Suppressor macrophage treated with lipopolysaccharide for 1 hour (primary cell): ENCODE measurements around the gene MPP3.
"Not testable (repeated sequence)": the region's sequence is repeated elsewhere in the genome, so short reads cannot be mapped to it uniquely, and the experiment has no call there.

ENCODE experiments used
- DNase-seq, 3 donors: peaks; one replicate each; pipeline ENCODE4 v3.0.0-alpha.2; 2020 to 2022

MPP3 gene

DNA sequence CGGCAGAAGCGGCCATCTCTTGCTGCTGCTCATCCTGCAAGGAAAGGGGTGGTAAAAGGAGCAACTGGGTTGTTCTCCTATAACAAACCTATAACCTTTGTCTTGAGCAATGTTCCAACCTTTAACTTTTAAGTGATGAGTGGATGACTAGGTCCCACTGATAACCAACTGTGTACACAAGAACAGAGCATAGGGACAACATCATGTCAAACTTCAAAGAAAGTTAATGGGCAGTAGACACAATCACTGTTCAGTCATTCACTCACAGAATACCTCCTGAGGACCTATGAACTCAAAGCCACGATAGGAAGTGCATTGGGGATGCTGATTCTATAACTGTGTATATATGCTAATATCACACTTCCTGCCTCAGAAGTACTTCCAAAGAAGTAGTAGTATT, 31.1 kb downstream of the MPP3 start:
- no peak for DNase-seq

DNA sequence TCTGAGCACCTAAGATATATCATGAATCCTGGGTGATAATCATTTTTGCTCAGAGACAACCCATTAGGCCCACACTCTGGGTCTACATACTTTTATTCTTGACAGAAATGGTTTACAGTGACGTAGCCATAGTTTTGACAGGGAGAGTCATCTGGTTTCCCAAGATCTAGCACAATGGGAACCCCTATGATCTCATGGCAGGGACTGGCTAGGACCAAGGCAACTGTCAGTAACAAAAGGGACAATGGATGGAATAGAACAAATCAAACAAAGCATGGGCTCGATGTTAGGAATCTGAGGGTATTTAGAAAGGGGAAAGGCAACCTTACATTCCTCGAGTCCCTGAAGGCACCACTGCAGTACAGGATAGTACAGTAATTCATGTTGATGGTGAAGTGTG, 32.2 kb downstream of the MPP3 start:
- no peak for DNase-seq

DNA sequence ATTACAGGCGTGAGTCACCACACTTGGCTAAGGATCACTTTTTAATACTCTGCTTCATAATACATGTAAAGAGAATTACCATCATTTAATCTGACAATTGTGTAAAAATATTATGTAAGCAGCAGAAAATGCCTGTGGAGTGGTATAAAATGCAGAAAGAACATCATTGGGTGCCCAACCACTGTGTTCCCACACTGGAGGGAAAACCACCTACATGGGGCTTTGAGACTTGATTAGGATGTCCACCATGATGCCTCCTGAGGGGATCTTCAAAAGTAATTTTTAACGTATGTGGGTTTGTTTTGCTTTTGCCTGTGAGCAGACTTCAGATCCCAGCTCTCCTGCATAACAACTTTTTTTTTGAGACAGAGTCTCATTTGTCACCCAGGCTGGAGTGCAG, 33.9 kb downstream of the MPP3 start:
- DNase-seq = no peak

DNA sequence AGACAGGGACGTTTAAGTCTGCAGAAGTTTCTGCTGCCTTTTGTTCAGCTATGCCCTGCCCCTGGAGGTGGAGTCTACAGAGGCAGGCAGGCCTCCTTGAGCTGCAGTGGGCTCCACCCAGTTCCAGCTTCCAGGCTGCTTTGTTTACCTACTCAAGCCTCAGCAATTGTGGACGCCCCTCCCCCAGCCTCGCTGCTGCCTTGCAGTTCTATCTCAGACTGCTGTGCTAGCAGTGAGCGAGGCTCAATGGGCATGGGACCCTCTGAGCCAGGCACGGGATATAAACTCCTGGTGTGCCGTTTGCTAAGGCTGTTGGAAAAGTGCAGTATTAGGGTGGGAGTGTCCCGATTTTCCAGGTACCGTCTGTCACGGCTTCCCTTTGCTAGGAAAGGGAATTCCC, 34.9 kb downstream of the MPP3 start:
- DNase-seq = not testable (repeated sequence)

DNA sequence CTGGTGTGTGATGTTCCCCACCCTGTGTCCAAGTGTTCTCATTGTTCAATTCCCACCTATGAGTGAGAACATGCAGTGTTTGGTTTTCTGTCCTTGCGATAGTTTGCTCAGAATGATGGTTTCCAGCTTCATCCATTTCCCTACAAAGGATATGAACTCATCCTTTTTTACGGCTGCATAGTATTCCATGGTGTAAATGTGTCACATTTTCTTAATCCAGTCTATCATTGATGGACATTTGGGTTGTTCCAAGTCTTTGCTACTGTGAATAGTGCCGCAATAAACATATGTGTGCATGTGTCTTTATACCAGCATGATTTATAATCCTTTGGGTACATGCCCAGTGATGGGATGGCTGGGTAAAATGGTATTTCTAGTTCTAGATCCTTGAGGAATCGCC, 40.3 kb downstream of the MPP3 start:
- DNase-seq = not testable (repeated sequence)

DNA sequence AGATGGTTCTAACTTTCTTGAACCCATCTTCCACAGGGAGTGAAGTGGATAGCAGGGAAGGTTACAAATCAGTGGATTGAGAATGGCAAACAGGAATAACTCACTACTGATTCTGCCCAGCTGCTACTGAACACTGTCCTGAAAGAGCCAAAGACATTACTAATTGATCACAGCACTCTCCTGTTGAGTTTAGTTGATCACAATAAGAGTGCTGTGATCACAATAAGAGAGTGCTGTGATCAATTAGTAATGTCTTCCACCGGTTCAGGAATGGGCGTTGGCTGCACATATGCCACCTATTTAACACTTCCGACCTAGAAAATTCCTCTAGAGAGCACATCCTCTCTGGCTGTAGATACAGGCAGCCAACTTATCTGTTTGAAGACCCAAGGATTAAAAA, 41.4 kb downstream of the MPP3 start:
- no peak for DNase-seq

DNA sequence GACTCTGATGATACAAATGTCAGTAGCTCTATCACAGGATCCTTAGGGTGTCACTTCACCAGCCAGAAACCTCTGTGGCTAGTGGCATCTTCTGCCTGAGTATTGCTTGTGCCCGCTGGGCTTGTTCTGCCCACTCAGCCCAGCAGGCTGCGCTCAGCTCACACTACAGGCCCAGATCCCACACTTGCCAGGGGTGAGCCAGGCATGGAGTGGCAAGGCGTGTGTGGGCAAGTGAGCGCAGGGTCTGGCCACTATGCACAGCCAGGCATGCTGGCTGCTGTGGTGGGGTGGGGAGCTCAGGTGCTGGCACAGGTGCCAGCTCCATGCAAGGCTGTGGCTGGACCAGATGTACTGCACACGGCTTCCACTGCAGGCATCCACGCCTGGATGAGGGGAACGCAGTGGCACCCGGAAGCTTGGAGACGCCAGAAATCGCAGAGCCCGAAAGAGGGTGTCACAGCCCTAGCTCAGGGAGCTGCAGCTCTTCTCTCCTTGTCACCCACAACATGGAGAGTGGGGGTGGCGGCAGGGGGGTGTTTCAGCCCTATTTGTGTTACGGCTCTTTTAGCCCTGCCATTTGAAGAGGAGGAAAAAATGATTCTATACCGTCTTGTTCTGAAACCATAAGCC, 42.5 kb downstream of the MPP3 start:
- DNase-seq = no peak

DNA sequence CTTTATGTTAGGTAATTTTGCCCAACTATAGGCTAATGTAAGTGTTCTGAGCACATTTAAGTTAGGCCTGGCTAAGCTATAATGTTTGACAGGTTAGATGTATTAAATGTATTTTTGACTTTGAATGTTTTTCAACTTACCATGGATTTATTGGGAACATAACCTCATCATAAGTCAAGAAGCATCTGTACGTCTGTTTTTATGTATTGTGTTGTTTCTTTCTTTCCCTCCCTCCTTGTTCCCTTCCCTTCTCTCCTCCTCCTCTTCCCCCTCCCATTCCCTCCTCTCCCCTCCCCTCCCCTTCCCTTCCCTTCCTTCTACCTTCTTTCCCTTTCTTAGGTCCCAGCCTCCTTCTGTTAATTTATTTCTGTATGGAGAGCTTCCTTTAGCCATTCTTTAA, 43.5 kb downstream of the MPP3 start:
- no peak for DNase-seq

DNA sequence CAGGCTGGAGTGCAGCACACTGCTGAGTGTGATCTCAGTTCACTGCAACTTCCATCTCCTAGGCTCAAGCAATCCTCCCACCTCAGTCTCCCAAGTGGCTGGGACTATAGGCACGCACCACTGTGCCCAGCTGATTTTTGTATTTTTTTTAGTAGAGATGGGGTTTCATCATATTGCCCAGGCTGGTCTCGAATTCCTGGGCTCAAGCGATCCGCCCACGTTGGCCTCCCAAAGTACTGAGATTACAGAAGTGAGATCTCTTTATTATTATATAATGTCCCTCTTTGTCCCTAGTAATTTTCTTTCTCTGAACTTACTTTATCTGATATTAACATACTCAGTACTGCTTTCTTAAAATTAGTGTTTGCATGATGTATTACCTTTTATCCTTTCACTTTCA, 44.4 kb downstream of the MPP3 start:
- DNase-seq = no peak

DNA sequence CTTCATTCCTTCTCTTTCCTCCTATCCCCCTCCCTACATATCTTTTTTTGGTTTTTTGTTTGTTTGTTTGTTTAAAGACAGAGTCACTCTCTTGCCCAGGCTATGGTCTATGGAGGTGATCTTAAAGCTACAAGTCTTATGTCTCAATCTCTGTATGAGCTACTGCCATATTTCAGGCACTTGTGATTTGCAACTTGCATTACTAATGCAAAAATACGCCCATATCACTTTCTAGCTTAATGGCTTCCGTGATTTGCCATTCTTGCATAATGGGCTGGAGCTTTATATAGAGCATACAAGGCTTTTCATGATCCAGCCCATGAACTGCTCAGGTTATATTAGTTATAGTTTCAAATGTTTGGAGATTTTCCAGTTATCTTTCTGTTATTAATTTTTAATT, 45.2 kb downstream of the MPP3 start:
- DNase-seq = peak; percentile 72 to 84 (median 82)

DNA sequence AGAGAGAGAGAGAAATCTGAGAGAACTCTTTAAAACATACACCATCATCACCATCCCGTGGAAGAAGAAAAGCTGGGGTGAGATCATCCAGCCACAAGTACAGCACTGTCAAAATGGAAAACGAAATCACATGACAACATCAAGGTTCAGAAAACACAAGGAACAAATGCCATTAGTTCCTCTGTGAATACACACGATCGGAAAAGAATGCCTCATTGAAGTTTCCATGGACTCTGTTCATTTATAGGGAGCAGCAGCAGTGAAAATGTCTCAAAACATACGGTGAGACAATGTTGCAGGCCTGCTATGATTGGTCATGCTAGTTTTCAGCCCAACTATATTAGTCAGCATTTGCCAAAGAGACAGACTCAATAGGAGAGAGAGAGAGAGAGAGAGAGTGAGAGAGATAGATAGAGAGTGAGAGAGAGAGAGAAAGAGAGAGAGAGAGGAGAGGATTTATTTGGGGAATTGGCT, 48.3 kb downstream of the MPP3 start:
- DNase-seq = peak; percentile 52 to 67 (median 54)

DNA sequence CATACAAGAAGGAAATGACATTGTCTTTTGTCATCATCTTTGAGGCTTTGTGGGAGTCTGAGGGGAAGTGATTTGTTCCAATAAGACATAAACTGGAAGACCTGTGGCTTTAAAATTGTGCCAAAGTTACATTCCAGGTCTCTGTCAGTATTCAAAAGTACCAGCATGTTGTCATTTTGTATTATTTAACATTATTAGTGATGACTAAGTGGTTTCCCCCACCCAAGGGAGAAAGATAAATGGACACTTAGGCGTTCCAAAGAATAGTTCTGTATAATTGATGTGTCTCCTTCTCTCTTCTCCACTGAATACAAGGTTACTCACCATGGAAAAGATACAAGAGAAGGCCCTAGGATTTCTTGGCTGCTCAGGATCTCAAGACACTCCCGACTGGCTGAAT, 48.9 kb downstream of the MPP3 start:
- peak; percentile 47 to 65 (median 64) for DNase-seq

DNA sequence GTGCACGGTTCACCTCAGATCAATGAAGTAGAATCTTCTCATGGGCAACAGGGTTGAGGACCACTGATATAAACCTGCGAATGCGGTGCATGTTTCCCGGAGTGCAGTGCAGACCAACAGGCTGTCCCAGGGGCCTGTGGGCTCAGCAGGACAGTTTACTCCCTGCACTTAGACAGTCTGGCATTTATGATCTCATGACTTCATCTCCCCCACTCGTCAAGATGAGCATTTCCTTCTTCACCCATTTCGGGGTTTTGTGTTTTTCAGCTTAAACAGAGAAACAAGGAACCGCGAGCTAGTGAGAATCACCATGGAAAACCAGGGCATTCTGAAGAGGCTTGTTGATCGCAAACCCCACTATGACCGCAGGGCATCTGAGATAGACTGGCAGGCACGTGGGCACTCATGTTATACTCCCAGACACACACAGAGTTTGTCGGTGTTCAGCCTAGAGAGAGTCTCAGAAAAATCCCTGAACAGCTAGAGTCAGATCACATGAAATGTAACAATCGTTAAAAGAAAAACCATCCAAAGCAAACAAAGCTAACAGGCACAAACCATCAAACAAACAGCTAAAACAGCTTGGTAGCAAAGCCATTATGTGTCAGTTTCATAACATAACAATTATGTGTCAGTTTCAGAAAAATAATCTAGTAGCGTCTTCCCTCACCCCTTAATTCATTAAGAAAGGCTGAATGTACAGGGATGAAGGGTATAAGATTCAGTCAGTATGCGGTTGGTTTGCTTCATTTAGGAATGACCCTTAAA, 49.8 kb downstream of the MPP3 start:
- peak; percentile 31 to 57 (median 49) for DNase-seq

DNA sequence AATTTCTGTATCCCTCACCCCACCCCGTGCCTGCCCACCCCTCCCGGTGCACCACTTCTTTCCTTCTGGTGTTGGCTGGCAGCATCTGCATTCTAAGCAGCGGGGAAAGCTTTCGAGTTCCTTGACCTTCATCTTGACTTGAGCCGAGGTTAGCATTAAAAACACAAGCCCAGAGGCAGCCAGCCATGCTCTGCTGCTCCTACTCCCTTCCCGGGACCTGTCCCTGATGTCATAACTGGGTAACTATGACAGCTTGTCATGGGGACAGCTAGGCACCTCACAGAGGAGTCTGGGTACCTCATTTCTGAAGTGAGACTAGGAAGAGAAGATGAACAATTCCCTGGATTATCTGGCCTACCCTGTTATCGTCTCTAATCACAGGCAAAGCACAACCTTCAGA, 52.8 kb downstream of the MPP3 start, which contains the start of gene CFAP97D1:
CFAP97D1 (plus strand) TSS at position 301 of the 400 bp plus-strand sequence; CDS start at position 329, 28 bp downstream.
- DNase-seq = no peak

DNA sequence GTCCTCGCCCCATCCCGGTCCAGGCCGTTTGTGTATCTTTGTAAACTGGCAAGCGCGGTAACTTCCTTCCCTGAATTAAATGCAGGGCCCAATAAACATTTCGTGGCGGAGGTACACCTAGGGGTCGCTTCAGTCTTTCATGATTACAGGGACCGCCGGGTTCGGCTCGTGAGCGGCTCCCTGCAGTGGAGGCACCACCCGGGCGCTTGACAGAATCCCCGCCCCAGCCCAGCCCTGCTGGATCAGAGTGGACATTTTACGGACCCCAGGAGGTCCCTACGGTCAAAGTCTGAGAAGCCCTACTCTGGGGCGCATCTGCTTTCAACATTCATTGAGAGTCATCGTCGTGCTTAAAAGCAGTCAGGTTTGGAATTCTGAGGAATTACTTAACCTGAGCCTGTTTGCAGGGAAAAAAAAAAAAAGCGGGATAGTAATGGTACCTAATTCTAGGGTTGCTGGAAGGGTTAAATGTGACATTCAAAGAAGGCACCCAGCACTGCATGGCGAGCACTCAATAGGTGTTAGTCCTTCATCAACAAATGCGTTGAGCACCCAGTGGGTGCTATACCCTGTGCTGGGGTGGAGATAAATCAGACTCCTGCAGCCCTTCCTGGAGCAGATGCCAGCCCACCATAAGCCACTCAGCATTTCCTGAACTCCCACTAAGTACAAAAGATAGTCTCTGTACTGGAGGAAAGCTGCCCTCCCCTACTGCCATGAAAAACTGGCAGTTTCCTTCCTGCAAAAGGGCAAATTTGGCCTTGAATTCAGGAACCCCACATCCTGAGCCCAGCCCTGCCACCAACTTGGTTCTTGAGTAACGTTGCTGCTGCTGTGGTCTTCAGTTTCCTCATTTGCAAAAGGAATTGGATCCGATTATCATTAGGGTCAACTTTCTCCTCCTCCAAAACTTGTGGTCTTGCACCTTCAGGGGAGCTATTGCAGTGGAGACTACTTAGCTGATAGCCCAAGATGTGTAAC, 53.5 kb downstream of the MPP3 start:
- DNase-seq = peak; percentile 50 to 61 (median 55)

DNA sequence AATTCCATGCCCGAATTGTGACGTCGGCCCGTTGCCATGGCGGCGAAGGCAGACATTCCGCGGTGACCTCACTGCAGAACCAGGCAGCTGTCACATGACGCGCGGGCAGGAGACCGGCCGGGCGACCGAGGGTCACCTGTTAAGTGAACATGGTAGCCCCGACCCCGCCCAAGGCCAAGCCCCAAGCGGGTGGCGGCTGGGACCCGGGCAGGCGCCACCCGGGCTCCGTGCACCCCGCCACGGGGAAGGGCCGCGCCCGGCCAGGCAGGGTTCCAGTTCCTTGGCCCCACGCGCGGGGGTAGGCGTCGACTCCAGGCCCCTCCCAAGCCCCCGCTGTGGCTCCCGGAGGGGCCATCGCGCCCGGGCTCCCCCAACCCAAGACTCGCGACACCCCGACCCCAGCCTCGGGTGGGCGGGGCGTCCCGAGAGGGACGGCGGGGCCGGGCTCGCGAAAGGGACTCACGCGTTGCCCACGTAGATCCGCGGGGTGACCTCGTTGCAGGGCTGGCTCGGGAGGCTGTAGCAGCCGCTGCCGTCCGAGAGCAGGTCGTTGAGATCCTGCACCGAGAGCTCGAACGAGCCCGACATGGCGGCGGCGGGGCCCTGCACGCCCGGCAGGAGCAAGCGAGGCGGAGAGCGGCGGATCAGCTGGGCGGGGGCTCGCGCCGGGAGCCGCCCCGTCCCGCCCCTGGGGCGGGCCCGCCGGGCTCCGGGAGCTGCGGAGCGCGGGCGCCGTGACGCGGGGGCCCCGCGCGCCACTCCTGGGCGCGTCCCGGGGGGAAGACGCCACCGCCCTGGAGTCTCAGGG, 54.4 kb downstream of the MPP3 start, which contains the start of gene DUSP3:
DUSP3 (minus strand) TSS at position 641 of the 808 bp plus-strand sequence; CDS start at position 588, 53 bp downstream.
- DNase-seq = peak; percentile 95 to 96 (median 96)

DNA sequence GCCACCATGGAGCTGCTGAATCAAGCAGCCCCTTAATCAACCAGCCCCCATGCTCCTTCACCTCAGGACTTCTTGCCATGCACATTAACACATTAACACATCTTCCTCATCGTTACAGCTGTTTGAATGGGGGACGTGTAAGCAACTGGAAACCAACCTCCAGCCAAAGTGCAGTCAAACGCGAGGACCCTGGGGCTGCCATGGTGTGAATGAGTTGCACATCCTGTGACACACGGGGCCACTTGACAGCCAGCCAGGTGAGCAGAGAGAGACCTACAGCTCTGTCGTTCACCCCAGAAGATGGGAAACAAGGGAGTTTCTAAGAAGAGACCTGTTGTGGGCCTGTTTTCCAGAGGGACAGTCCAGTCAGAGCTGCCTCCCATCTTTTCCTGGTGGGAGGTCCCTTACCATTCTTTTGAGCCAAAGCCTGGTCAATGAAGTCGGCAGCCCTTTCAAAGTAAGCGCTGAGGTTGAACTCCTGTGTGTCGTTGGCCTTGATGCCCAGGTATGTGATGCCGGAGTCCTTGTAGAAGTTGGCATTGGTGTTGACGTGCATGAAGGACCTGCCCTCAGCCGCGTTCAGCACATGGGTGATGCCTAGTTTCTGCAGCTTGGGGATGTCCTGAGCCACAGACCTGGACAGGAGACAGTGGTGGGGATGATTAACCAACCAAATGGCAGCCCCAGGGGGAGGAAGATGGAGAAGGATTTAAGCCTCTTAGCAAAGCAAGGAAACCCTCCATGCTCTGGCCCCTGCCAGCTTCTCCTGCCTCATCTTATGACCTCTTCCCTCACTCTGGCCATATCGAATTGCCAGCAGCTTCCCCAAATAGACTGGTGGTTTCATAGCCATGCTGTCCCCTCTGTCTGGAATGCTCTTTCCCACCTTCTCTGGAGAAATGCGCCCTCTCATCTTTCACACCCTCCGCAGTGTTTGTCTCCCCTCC, 58.4 kb downstream of the MPP3 start:
- no peak for DNase-seq

DNA sequence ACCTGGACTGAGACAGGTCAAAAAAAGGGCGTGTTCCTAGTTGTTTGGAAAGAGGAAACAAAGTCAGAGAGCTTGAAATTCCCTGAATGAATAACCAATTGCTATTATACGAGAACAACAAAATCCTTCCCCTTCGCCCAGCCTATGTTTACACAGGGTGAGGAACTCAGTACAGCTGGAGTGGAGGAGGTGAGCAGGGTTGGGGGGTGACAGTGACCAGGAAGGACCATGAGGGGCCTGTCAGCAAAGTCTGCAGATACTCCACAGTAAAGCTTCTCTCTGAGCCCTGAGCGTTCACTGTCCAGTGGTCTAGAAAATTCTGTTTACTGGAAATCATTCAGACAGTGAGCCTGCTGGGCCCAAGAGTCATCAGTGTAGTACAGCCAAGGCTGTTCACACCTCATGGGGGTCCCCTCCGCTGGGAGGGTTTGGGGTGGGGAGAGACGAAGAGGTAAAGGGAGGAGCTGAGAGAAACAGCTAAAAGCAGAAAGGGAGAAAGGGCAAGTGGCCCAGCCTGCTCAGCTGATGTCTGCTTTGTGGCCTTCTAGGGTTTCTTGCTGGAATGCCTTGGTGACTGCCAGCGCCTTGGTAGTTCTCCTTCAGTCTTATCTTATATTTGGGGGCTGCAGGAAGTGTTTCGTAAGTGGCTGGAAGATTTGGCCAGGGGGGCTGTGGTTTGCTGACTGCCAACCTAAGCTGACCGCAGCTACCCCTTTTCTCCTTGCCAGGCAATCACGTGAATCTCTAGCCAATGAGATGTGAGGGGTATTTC, 59.9 kb downstream of the MPP3 start:
- peak; percentile 49 to 68 (median 53) for DNase-seq

DNA sequence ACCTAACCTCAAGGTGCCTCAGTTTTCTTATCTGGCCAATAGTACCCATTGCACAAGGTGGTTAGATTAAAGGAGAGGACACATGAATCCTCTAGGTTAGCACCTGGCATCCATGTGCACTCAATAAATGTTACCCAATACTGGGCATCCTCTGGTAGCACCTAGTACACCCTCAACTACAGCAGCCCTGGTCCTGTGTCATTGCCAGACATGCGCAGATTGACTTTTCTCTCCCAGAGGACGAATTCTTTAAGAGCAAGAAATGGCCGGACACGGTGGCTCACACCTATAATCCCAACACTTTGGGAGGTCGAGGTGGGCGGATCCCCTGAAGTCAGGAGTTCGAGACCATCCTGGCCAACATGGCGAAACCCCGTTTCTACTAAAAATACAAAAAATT, 61.5 kb downstream of the MPP3 start:
- no peak for DNase-seq

DNA sequence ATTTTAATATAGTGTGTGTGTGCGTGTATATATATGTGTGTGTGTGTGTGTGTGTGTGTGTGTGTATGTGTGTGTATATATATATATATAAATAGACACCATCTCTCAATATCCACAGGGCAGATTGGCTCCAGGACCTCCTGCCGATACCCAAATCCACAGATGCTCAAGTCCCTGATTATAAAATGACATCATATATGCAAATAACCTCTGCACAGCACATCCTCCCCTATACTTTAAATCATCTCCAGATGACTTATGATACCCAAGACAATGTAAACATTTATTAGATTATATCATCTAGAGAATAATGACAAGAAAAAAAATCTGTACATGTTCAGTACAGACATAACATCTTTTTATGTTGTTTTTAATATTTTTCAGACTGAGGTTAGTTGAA, 62.0 kb downstream of the MPP3 start:
- no peak for DNase-seq
